Measurements from ENCODE around the gene DDX42.

DDX42 gene

GRCh38 chr17:63823659-63824331 is 49.8 kb downstream of the DDX42 start:
- ATAC-seq, result no peak

GRCh38 chr17:63824362-63824761 is 50.4 kb downstream of the DDX42 start:
- no peak for ATAC-seq

- ATAC-seq, result peak in 1 of 2 donors; percentile 2
Observed at GRCh38 chr17:63826468-63827001, 52.6 kb downstream of the DDX42 start.

GRCh38 chr17:63827002-63827800 is 53.2 kb downstream of the DDX42 start, which contains the start of the genes FTSJ3 and PSMC5:
FTSJ3 (minus strand) TSS chr17:63827663; CDS start chr17:63826902, 761 bp downstream.
PSMC5 (plus strand) TSS chr17:63827431; CDS start chr17:63827491, 60 bp downstream.
- ATAC-seq, result peak; percentile 93 to 94

GRCh38 chr17:63827801-63828221 is 53.8 kb downstream of the DDX42 start:
- ATAC-seq, result no peak

GRCh38 chr17:63828936-63829335 is 55.0 kb downstream of the DDX42 start:
- ATAC-seq, result no peak

GRCh38 chr17:63830278-63830677 is 56.3 kb downstream of the DDX42 start:
- ATAC-seq, result no peak

GRCh38 chr17:63830904-63831491 is 57.0 kb downstream of the DDX42 start:
- no peak for ATAC-seq

GRCh38 chr17:63831505-63831904 is 57.5 kb downstream of the DDX42 start:
- ATAC-seq, result no peak

GRCh38 chr17:63832014-63832413 is 58.0 kb downstream of the DDX42 start:
- no peak for ATAC-seq

GRCh38 chr17:63832455-63832854 is 58.5 kb downstream of the DDX42 start:
- ATAC-seq, result no peak

GRCh38 chr17:63833026-63833740 is 59.2 kb downstream of the DDX42 start:
- no peak for ATAC-seq

GRCh38 chr17:63833741-63834373 is 59.9 kb downstream of the DDX42 start:
- no peak for ATAC-seq

- ATAC-seq, result peak; percentile 71 to 87
Observed at GRCh38 chr17:63834431-63835166, 60.6 kb downstream of the DDX42 start.

GRCh38 chr17:63835167-63835720 is 61.3 kb downstream of the DDX42 start:
- no peak for ATAC-seq

- ATAC-seq, result no peak
Observed at GRCh38 chr17:63836811-63837210, 62.8 kb downstream of the DDX42 start.

- no peak for ATAC-seq
Observed at GRCh38 chr17:63837480-63837879, 63.5 kb downstream of the DDX42 start.

GRCh38 chr17:63837962-63838600 is 64.1 kb downstream of the DDX42 start:
- ATAC-seq, result no peak

- ATAC-seq, result no peak
Observed at GRCh38 chr17:63838631-63839171, 64.7 kb downstream of the DDX42 start.
